GM18858 (cell line): ENCODE data around the gene LRFN2.

Experiments
- ATAC-seq: cut with Tn5 transposase; IDR thresholded peaks from one replicate; pipeline ENCODE4 v1.9.1; 2021; ENCODE audit not compliant: unreplicated experiment

The LRFN2 gene

DNA sequence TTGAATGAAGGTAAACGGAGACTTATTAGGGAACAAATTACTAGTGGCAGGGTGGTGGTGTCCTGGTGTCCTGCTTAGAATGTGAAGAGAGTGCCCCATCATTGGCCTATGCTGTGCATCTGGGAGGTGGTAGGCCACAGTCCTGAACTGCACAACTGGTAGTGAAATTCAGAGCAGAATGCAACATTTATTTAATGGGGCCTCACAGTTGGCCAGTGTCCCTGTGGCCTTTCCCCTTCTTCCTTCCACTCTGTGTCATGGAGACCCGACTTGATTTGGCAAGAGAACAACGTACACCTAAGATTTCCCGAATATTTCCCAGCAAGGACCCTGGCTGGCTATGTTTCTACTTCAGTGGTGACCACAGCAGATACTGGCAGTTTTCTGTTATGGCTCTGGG, 206.9 kb downstream of the LRFN2 start:
- ATAC-seq: no peak

DNA sequence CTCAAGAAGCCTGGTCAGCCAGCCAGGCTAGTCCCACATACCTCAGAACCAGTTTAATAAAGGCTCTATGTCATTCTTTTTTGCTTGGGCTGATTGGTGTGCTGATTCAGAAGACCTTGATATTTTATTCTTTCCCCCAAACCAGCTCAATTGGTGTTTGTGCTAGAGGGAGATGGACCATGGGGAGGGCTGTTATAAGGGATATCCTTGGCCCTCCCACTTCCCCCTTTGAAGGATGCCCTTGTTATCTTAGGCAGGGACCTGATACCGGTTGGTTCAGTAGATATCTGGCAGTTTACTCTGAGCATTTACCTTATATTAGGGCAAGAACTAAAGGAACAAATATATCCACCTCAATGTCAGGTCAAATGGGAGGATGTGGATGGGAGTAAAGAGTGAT, 207.4 kb downstream of the LRFN2 start:
- ATAC-seq: no peak

DNA sequence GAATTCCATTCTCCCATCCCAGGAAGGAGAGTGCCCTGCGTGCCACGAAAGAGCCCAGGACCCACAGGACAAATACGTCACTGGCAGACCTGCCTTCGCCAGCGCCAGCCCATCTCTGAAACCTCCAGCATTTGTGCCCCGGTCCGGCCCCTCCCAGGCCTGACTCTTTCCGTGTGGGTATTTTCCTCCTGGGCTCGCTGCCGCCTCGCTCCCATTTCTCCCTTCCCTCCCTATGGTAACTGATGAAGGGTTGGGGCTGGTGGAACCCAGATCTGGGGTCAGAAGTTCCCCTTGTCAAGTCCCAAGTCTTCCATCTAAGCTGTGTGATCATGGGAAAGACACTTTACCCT, 208.5 kb downstream of the LRFN2 start:
- ATAC-seq: no peak

DNA sequence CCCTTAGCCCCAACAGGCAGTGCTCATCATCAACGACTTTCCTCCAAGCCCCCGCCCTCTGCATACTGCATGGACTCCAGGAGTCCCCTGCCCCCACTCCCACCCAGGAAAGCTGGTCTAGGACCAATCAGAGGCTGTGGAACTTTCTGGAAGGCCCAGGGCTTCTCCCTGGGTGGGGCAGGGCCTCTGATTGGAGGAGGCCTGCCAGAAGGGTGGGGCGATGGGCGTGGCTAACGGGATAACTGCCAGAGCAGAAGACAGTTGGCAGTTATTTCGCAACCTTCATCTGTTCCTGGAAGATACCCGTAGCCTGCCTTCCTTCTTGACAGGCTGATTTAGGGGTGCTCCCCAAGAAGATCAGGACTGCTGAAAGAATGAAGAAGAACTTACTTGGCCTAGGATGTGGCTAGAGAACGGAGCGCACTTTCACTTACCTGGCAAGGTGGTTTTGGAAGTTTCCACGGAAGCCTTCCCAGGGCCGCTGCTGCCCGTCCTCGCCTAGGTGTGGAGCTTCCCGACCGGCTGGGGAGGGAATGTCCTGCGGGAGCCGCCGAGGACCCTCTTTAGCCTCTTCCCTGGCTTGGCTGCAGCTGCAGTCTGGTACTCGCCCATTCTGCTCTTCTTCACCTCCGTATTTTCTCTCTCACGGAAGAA, 209.0 kb downstream of the LRFN2 start:
- ATAC-seq: no peak

DNA sequence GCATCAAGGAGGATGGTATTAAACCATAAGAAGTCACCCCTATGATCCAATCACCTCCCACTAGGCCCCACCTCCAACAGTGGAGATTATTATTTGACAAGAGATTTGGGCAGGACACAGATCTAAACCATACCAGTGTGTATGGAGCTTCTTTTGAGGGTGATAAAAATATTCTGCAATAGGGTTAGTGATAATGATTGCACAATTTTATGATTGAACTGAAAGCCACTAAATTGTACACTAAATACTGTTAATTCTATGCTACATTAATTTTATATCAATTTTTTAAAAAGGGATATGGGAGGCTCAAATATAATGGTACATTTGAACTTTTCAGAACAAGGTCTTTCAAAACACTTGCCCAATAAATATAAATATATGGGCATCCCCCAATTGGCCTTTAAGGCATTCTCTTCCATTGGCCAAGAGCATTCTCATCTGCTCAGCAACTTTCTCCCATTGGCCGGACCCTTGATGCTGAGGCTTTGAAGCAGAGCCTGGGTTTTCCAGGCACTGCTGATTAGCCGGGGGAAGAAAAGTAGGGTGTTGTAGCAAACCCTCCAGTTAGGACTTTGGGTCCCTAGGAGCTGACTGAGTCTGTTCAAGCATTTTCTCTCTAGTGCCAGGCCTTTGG, 209.9 kb downstream of the LRFN2 start:
- ATAC-seq: no peak

DNA sequence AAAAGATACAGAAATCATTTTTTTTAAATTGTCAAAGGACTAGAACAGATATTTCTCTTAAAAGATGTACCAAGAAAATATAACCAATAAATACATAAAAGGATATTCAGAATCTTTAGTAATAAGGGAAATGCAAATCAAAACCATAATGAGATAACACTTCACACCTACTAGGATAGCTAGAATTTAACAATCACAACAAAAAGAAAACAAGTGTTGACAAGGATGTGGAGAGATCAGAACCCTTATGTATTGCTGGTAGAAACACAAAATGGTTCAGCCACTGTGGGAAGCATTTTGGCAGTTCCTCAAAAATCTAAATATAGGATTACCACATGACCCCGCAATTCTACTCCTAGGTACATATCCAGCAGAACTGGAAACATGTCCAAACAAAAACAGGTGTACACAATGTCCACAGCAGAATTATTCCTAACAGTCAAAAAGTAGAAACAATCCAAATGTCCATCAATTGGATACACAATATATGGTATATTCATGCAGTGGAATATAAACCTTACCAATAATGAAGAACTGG, 211.0 kb downstream of the LRFN2 start:
- no peak for ATAC-seq

DNA sequence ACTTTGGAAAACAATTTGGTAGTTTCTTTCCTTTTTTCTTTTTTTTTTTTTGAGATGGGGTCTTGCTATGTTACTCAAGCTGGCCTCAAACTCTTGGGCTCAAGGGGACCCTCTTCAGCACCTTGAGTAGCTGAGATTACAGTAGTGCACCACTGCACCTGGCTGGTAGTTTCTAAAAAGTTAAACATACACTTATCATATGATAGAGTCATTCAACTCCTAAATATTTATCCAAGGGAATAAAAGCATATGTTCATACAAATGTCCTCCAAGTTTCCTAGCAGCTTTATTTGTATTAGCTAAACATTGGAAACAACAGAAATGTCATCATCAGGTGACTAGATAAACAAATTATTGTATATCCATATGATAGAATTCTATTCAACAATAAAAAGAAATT, 213.9 kb downstream of the LRFN2 start:
- ATAC-seq: no peak

DNA sequence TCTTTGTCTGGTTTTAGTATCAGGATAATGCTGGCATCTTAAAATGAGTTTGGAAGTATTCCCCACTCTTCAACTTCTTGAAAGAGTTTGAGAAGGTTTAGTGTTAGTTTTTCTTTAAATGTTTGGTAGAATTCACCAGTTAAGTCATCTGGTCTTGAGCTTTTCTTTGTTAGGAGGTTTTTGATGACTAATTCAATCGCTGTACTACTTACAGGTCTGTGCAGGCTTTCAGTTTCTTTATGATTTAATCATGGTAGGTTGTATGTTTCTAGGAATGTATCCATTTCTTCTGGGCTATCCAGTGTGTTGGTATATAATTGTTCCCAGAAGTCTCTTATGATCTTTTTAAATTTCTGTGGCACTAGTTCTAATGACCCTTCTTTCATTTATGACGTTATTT, 215.5 kb downstream of the LRFN2 start:
- no peak for ATAC-seq

DNA sequence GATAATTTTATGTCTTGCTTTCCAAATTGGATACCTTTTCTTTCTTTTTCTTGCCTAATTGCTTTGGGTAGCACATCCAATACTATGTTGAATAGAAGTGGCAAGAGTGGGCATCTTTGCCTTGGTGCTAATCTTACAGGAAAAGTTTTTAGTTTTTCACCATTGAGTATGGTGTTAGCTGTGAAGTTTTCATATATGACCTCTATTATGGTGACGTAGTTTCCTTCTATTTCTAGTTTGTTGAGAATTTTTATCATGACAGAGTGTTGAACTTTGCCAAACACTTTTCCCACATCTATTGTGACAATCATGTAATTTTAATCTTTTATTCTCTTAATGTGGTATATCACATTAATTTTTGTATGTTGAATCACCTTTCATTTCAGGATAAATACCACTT, 216.1 kb downstream of the LRFN2 start:
- ATAC-seq: no peak

DNA sequence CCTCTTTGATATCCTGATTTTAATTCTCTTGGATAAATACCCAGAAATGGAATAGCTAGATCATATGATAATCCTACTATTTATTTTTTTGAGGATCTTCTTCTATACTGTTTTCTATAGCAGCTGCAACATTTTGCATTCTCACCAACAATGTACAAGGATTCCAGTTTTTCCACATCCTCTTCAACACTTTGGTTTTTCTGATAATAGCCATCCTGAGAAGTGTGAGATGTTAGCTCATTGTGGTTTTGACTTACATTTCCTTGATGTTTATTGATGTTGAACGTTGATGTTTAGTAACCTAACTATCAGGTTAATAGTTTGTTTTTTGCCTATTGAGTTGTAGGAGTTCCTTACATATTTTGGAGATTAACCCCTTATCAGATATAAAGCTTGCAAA, 217.3 kb downstream of the LRFN2 start:
- ATAC-seq: no peak

DNA sequence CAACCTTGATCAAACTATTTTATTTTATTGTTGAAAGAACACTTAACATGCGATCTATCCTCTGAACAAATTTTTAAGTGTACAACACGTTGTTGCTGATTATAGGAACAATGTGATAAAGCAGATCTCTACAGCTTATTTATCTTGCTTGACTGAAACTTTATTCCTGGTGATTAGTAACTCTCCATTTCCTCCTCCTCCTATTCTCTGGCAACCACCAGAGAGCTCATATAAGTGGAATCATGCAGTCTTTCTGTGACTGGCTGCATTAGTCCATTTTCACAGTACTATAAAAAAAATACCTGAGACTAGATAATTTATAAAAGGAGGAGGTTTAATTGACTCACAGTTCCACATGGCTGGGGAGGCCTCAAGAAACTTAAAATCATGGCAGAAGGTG, 218.1 kb downstream of the LRFN2 start:
- ATAC-seq: no peak

DNA sequence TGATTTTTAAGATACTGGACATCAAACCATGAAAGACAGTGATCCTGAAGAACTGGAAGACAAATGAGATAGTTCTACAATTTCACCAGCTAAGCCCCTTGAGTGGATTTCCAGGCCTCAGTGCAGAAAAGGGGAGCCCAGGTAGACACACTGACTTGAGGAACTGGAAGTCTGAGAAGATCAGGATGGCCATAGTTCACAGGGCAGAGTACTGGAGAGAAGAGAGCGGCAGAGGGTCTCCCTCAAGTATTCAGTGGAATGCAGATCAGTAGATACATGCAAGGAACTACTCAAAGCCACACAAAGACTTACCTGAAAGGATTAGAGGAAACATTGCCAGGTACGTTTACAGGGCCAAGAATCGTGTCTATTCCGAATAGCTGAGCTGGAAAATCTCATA, 224.3 kb downstream of the LRFN2 start:
- no peak for ATAC-seq

DNA sequence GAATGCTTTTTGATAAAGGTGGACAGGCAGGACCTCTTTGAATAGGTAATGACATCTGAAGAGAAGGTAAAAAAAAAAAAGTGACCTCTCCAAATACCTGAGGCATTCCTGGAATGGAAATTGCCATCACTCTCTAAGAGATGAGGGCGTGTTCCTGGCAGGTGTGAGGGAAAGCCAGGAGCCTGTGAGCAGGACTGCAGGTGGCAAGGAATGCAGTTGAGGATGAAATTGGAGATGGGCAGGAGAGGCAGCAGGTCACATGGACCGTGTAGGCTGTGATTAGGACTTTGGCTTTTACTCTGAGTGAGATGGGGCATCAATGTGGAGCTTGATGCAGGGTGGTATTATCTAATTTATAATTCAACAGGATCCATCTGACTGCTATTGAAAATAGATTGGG, 227.4 kb downstream of the LRFN2 start:
- ATAC-seq: no peak

DNA sequence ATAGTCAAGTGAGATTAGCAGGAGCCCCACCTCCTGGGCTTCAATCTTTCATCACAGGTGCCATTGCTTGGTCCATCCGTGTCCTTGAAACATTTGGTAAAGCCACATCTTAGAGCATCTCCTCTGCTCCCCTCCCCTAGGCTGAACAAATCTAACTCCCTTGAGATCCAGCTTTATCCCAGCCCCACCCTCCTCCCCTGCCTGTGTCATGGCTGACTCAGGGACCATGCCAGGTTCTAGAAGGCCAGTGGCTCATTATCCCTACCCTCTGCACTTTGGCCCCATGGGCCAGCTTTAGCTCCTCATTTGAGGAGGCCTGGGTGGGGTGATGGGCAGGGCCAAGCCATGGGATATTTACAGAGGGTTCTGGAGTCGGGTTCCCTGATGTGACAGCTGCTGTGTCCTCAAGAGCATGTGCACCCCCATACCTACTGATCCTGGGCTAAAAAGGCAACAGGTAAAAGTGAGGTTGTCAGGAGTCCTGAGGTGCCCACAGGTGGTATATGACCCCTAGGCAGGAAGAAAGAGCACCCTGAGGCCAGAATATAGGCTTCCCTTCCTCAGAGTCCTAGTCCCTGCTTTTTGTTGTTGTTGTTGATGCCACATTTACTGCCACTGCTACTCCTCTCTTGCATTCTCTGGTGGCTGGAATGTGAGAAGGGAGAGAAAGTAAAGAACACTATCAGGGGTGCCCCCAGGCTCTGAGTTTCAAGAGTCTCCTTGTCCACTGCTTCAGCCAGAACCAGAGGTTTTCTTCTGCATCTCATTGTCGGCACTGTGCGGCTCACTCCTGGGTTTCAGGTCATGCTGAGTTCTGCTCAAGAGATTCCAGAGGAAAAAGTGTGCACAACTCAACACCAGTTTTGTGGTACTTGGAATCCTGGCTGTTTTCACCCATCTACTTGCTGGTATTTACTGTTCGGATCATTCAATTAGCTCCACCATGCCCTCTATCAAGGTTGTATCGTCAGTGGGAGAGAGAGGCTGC, 228.4 kb downstream of the LRFN2 start:
- ATAC-seq: no peak

DNA sequence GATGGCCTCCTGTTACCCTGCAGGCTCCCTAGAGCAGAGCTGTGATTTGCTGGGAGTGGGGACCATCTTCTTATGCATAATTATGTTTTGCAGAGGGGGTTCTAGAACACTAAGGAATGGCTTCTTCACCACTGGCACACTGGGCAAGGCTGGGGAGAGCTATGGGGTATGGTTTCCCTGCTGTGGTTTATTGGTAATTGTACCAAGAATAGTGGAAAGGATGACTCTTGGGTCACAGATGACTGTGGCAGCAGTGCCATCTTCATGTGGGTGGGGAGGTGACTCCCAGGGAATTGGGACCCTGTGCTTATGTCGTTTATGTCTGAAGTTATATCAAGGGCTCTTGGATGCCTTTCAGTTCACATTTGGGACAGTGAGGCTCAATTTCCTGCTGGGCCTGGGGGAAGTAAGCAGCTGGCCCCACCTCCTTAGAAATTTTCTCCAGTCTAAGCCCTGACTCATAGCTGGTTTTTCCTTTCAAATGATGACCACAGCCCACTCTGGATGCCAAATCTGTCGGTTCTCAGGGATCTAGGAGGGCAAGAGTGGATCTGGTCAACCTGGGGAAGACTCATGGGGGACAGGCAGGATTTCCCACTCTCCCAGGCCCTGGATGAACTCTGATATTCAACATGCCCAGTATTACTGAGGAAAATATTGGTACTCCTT, 230.8 kb downstream of the LRFN2 start:
- no peak for ATAC-seq

DNA sequence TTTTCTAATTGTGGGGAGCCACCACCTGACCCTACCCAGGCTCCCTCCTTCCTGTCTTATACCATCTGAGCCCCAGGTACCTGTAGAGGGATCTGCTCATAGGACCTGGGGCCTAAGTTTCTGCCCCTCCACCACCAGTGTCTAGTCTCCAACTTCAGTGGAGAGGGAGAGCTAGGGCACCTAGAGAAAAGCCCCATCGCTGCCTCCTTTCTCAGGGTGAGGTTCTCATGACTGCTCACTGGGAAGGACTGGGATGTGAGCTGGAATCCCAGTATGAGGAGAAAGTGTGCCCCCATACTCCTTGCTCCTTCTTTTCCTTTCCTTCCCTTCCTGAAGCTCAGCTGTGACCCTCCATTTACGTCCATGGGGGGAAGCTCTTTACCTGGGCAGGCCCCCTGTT, 231.6 kb downstream of the LRFN2 start:
- no peak for ATAC-seq

DNA sequence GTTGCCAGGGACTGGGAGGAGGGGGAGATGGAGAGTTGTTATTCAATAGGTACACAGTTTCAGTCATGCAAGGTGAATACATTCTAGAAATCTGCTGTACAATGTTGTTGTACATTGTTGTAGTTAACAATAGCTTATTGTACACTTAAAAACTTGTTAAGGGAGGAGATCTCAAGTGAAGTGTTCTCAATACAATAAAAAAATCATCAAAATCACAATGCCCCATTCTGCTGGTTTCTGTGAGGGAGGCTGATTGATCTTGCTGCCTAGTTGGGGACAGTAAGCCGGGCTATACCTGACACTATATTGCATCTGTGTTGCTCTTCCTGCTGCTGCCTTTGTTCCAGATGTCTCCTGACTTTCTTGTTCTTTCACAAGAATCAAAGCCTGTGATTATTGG, 232.1 kb downstream of the LRFN2 start:
- ATAC-seq: no peak

DNA sequence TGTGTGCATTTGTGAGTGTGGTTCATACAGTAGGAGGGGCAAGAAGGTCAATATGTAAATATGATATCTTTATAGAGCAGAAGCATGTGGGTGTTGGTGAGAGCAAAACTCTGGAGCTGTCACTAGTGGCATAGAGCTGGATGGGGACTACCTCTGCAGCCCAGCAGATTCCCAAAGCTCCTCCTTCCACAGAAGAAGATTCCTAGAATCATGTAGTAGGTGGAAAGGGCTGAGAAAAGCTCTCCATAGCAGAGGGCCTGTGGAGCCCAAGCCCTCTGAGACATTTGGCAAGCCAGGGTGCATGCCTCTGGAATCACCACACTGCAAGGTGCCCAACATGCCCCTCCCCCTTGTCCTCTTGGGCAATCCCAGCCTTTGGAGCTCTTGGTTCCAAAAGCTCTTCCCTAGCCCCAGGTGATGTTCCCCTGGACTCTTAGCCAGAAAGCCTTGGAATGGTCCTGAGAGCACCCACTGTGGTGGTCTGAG, 233.2 kb downstream of the LRFN2 start:
- no peak for ATAC-seq

DNA sequence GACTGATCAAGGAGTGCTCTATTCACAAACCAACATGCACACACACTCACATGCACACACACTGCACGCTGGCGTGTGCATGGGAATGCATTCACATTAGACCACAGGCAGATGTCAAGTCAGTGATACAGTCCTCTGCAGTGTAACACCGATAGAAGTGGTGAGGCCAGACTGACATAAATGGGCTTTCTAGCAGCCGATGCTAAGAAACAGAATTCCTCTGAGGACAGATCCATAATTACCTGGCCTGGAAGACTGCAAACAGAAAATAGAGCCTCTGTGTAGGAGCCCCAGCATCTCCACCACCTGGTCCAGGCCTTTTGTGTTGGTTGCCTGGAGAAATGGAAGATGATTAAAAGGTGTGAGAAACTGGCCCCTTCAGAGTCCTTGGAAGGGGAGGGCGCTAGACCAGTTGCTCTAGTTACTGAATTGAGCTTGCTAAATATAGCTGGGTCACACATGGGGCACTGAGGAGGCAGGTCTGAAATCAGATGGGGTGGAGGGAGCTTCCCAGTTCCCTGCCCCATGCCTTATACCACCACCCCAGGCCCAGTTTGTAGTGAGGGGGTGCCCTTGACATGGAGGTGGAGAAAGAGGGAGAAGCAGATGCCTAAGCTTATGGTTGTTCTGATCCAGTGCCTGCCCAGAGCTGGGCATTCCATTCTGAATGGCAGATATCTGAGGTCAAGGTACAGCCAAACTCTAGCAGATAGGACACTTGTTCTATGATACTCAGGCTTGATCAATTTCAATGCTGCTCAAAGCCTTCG, 233.8 kb downstream of the LRFN2 start:
- ATAC-seq: no peak

DNA sequence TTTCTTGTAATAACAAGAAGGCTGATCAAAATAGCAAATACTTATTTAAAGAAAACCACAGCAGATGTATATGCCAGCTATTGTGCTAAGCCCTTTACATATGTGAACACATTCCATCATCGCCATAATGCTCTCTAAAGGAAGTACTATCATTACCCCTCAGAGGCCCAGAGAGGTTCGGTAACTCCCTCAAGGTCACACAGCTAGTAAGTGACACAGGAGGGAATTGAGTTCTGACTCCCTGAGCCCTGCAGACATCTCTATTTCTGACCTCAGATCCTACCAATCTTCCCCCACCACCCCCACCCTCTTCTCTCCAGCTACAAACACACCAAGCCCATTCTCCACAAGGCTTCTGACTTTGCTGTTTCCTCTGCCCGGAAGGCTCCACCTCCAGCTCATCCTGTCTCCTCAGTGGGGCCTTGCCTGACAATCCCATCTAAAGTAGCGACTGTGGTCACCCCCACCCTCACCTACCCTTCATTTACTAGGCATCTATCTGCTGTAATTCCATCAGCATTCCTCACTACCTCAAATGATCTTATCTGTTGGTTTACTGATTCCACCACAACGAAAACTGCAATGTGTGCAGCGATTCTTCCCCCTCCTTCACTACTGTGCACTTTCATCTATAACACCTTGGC, 234.5 kb downstream of the LRFN2 start:
- no peak for ATAC-seq
